ENCODE data around the gene PPARGC1A.

Gene PPARGC1A

GRCh38 chr4:23770011-23770410 lies 119.8 kb downstream of the PPARGC1A start:
- DNase-seq (ENCODE audit: low read depth in 2 of 2): no peak

DNA sequence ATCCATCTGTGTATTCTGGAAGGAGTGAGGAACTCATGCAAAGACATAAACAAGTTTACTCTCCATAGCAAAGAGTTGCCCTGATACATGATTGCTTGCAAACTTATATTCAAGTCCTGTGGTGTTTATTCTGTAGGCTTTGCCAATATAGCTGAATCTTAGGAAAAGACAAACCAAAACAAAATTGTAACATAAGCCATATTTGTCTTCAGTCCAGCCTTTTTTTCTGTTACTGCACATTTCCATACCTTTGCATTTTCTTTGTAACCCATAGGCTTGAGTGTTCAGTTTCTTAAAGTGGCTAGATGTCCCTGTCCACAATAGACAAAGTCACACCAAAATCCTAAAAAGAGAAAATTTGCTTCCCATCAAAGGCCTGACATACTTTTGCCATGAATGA lies 120.4 kb downstream of the PPARGC1A start:
- no peak for DNase-seq (ENCODE audit: low read depth in 2 of 2)

DNA sequence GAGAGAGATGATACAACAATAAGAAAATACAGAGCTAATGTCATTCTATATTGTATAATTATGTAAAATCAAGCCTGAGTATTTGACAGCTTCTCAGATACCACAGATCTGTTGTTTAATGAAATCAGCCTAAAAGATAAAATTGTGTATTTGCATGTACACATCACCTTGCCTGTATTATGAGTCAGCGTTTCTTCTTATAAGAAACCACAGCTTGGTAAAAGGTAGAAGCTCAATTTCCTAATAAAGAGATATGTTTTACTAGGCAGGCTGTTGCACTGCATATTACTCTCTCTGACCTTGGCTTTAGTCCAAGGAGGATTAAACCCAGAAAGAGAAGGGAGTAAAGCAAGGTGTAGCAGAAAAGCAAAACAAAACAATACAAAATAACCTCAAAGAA lies 121.3 kb downstream of the PPARGC1A start:
- no peak for DNase-seq (ENCODE audit: low read depth in 2 of 2)

DNA sequence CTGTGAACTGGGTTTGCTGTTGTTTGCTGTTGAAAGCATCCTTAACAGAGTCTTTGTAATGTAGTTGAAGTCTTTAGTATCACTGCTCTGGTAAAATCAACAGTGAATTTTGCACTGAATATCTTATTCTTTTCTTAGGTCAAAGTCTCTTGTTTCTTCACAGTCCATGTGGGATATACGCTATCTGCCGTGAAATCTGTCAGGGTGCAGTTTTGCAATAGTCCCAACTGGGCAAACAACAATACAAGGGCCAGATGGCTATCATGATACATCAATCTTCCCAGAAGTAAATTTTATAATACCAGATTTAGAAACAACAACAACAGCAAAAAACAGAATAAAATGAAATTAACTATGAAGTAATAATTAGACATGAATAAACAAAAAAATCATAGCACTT lies 123.5 kb downstream of the PPARGC1A start:
- no peak for DNase-seq (ENCODE audit: low read depth in 2 of 2)

DNA sequence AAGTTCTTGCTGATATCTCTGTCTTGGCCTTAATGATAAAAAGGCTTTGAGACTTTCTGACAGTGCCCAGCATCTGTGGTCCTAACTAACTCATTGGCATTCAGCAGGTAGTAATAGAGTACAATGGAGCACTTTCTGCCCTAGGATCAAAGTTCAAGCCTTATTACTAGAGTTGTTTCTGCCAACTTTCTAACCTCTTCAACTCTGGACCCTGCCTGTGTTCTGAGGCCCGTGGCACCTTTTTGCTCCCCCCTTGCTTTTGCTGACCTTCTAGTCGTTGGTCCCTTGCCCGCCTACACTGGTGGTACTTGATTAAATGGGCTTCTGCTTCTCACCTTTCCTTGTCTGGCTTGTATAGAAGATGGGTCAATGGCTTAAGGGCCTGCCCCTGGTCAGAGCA lies 126.3 kb downstream of the PPARGC1A start:
- no peak for DNase-seq (ENCODE audit: low read depth in 2 of 2)

DNA sequence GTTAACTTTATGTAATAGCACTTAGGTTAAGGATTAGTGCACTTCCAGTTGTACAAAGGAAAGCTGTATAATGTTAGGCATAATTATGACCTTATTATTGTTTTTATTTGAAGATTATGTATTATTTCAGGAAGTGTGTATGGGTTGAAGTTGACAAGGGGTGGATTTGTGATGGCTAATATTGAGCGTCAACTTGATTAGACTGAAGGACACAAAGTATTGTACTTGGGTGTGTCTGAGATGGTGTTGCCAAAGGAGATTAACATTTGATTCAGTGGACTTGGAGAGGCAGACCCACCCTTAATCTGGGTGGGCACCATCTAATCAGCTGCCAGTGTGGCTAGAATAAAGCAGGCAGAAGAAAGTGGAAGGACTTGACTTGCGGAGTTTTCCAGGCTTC lies 127.3 kb downstream of the PPARGC1A start:
- DNase-seq (ENCODE audit: low read depth in 2 of 2): no peak

- no peak for DNase-seq (ENCODE audit: low read depth in 2 of 2)
Measured at GRCh38 chr4:23759066-23759465, 130.8 kb downstream of the PPARGC1A start.

DNA sequence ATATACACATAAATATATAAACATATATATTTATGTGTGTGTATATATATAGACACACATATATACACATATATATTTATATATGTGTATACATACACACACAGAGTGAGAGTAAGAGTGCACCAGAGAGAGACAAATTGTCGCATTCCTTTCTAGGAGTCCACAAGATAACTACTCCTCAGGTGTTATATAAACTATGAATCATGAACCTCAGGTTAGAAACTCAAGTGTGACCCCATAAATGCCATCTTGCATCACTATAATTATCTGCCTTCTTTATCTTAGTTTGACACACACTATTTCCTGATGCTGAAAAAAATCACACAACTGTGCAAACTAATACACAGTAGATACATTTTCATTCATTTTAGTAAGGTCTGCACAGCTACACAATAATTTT lies 135.2 kb downstream of the PPARGC1A start:
- DNase-seq (ENCODE audit: low read depth in 2 of 2): no peak

- no peak for DNase-seq (ENCODE audit: low read depth in 2 of 2)
Measured at GRCh38 chr4:23750125-23750524, 139.7 kb downstream of the PPARGC1A start.

DNA sequence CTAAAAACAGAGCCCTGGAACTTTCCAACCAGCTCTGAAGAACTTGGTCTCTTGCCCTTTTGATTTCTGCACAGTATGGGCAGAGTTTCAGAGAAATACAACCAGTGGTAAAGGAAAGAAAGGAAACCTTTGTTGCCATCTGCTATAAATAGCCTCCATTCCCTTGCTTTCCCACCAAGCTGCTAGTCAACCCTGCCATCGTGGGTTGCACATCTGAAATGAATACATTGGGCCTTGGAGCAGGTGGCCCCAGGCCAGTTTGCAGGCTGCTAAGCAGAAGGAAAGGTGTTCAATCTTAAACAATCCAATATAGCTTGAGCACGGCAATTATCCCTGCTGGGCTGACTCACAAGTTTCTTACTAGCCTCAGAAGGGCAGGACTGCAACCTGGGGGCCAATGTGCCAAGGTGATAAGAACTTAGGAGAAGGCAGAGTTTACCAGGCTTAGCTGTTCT lies 142.5 kb downstream of the PPARGC1A start:
- no peak for DNase-seq (ENCODE audit: low read depth in 2 of 2)

DNA sequence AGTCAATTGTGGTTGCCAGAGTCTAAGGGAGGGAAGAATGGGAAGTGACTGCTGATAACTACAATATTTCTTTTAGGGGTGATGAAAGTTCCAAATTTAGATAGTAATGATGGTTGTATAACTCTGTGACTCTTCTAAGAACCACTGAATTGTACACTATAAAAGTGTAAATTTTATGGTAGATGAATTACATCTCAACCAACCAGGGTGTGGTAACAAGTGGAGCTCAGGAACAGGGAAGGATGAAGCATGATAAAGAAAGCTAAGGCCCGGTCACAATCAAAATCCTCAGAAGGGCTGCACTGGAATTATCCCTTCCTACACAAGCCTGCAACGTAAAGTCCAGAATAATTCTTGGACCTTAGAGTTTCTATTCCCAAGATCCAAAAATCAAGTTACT lies 143.2 kb downstream of the PPARGC1A start:
- DNase-seq (ENCODE audit: low read depth in 2 of 2): no peak

GRCh38 chr4:23746027-23746426 lies 143.8 kb downstream of the PPARGC1A start:
- DNase-seq (ENCODE audit: low read depth in 2 of 2): no peak

GRCh38 chr4:23745377-23745776 lies 144.5 kb downstream of the PPARGC1A start:
- no peak for DNase-seq (ENCODE audit: low read depth in 2 of 2)

Data from stimulated activated CD4-positive, alpha-beta T cell treated with anti-CD3 and anti-CD28 coated beads, Interleukin-12 subunit alpha, Interleukin-12 subunit beta, amount 100 ng/mL, for 24 hours (primary cell).